Peyer's patch (tissue), 4 donors: ENCODE results near the gene ZDHHC13. TPM values are rescaled to one million over a fixed set of nuclear protein-coding genes. Genes with fewer than 3 reads are reported as not detected.

Experiments
- DNase-seq, 3 donors: peaks; one replicate each; pipeline ENCODE4 v3.0.0-alpha.2; 2017 to 2019
- H3K27ac ChIP-seq, 4 donors: fragments of 200-600 bp; sonication (generic); one replicate each; pipeline ENCODE4 v1.5.1; 2016 to 2019
- H3K27me3 ChIP-seq, 2 donors: fragments of 200-600 bp; sonication (generic); one replicate each; pipeline ENCODE4 v1.5.1; 2019
- H3K36me3 ChIP-seq, 3 donors: fragments of 200-600 bp; sonication (generic); one replicate each; pipeline ENCODE4 v1.5.1; 2016 to 2019
- H3K4me1 ChIP-seq, 4 donors: fragments of 200-600 bp; sonication (generic); one replicate each; pipeline ENCODE4 v1.5.1; 2016 to 2019
- H3K4me3 ChIP-seq, 4 donors: fragments of 200-600 bp; sonication (generic); 1 replicate in 3 of 4; 2 replicates in 1 of 4; pipeline ENCODE4 v1.5.1; 2016 to 2019; ENCODE audit warnings: mild to moderate bottlenecking in 1 of 4
- H3K9me3 ChIP-seq, 4 donors: fragments of 200-600 bp; sonication (generic); one replicate each; pipeline ENCODE4 v1.5.1; 2016 to 2019; ENCODE audit warnings: mild to moderate bottlenecking in 1 of 4
- POLR2A ChIP-seq, 2 donors: fragments of 450-650 bp; IDR thresholded peaks; one replicate each; pipeline ENCODE4 v1.5.1; 2017; ENCODE audit warnings: antibody characterized with exemption in 2 of 2, mild to moderate bottlenecking in 2 of 2, moderate library complexity in 2 of 2
- total RNA-seq, 4 donors: library from RNA; depleted of rRNA; stranded (reverse); fragments of >200 nt; gene quantifications; one replicate each; pipeline ENCODE4 v1.1.0, GENCODE V29; 2016
- TF ChIP-seq, protein P1 (sequence below), 6 experiments: fragments of 450-650 bp in 4 of 6; fragments of 200-600 bp in 2 of 6; sonication (generic) in 1 of 6; IDR thresholded peaks; one replicate each; pipeline ENCODE4 v1.5.1; 2017 to 2019; ENCODE audit warnings: antibody characterized with exemption in 6 of 6, mild to moderate bottlenecking in 3 of 6, moderate library complexity in 1 of 6

ZDHHC13 gene
- total RNA-seq, 4 donors from 2014 or later, result 10.7 to 34.6 (median 27.1) TPM

DNA sequence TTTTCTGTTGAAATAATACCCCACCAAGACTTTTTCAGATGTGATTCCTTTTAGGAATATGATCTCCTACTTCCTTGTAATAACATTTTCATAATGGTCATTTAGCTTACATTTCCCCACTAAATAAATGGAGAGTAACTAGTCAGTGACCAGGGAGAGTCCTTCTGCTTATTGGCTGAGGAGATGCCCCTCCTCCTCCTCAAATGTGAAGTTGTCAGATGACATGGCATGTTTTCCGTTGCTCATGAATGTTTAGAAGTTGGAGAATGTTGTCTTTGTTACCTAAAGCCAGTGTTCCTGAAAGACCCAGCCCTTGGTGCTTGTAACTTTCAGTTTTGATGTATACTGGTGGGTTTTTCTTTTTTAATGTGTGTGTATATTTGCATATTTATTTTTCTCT lies 46.6 kb downstream of the ZDHHC13 start:
- H3K4me3 ChIP-seq, result no peak overlapping the region
- no peak overlapping the region for H3K27ac ChIP-seq
- no peaks in the 10 kb centered on the region for H3K9me3 ChIP-seq
- TF ChIP-seq, protein P1, sequence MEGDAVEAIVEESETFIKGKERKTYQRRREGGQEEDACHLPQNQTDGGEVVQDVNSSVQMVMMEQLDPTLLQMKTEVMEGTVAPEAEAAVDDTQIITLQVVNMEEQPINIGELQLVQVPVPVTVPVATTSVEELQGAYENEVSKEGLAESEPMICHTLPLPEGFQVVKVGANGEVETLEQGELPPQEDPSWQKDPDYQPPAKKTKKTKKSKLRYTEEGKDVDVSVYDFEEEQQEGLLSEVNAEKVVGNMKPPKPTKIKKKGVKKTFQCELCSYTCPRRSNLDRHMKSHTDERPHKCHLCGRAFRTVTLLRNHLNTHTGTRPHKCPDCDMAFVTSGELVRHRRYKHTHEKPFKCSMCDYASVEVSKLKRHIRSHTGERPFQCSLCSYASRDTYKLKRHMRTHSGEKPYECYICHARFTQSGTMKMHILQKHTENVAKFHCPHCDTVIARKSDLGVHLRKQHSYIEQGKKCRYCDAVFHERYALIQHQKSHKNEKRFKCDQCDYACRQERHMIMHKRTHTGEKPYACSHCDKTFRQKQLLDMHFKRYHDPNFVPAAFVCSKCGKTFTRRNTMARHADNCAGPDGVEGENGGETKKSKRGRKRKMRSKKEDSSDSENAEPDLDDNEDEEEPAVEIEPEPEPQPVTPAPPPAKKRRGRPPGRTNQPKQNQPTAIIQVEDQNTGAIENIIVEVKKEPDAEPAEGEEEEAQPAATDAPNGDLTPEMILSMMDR (IDR thresholded peaks at IDR 0.05), result no peak
- no peak for TF ChIP-seq POLR2A (IDR thresholded peaks at IDR 0.05)
- peaks cover 0 to 65% (median 0%) of the 10 kb centered on the region in 3 donors for H3K36me3 ChIP-seq
- DNase-seq, result no peak
- no peaks in the 10 kb centered on the region for H3K27me3 ChIP-seq
- no peaks in the 10 kb centered on the region for H3K4me1 ChIP-seq

DNA sequence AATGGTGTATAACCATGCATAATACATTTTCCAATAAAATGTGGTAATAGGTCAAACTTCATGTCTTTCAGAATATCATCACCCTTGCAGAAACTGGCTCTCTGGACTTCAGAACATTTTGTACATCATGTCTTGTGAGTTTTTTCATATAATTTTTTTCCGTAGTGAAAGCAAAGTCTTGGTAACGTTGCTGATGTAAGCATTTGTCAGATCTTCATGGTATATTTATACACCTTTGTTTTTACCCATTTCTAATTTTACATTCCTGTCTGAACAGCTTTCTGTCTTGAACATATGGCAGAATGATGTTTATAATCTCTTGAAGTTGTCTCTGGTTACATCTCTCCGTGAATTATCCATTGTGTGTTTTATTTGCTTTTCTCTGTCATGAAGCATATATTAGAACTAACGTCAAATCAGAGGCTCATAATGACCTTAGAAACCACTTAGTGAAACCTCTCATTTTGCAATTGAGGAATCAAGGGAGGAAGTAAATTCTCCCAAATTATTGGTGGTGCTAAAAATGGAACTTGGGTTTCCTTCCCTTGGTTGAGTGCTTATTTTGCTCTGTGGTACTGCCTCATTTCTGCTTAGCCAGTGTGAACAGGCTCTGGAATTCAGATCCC lies 47.4 kb downstream of the ZDHHC13 start:
- DNase-seq, result no peak
- Histone ChIP-seq H3K36me3 (peaks cover 0 to 61% (median 0%) of the 10 kb centered on the region in 3 donors), H3K4me1 (no peaks in the 10 kb centered on the region), H3K27ac (no peak overlapping the region), H3K4me3 (no peak overlapping the region), H3K27me3 (no peaks in the 10 kb centered on the region), H3K9me3 (no peaks in the 10 kb centered on the region)
- TF ChIP-seq, protein P1 (IDR thresholded peaks at IDR 0.05), result no peak
- TF ChIP-seq POLR2A (IDR thresholded peaks at IDR 0.05), result no peak

DNA sequence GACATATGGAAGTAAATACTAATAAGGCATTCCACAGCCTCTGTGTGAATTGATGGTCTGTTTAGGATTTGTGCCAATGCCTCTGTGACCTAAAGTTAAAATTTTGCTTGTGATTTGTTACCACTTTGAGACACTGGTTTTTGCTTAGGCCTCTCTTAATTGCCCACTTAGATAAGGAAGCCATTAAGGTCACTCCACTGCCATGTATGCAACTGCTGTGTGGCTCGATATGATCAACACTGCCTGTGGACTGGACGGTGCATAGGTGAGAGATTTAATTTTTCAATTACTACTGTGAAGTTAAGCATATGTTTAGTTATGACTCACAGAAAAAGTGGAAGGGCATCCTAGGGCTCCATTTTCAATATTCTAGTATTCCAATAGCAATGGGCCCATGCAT lies 47.9 kb downstream of the ZDHHC13 start:
- H3K27ac ChIP-seq, result no peak overlapping the region

DNA sequence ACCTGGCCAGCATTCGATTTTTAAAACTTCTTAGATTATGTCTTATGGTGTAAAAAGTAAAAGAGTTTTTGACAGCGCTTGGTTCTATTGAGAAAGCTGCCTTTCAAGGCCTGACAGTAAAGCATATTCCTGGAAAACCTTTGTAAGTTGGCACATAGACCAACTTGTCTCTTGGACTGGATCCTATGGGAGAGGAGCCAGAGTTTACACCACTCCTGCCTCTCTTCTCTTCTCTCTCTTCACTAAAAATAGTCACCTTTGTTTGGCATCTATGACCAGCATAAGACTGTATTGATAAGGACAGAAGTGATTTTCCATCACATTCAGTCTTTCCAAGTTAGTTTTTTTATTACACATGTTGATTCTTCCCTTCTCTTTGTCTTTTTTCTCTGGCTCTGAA lies 51.1 kb downstream of the ZDHHC13 start:
- H3K36me3 ChIP-seq, result peaks cover 0 to 82% (median 0%) of the 10 kb centered on the region in 3 donors
- H3K9me3 ChIP-seq, result no peaks in the 10 kb centered on the region
- H3K4me3 ChIP-seq, result no peak overlapping the region
- H3K27ac ChIP-seq, result no peak overlapping the region
- TF ChIP-seq POLR2A (IDR thresholded peaks at IDR 0.05), result no peak
- TF ChIP-seq, protein P1 (IDR thresholded peaks at IDR 0.05), result no peak
- DNase-seq, result no peak
- no peaks in the 10 kb centered on the region for H3K4me1 ChIP-seq
- H3K27me3 ChIP-seq, result no peaks in the 10 kb centered on the region

More for the DNA sequence above, 47.9 kb downstream of the ZDHHC13 start:
- no peaks in the 10 kb centered on the region for H3K9me3 ChIP-seq
- H3K27me3 ChIP-seq, result no peaks in the 10 kb centered on the region
- H3K36me3 ChIP-seq, result peaks cover 0 to 59% (median 0%) of the 10 kb centered on the region in 3 donors
- no peaks in the 10 kb centered on the region for H3K4me1 ChIP-seq
- DNase-seq, result no peak
- TF ChIP-seq POLR2A (IDR thresholded peaks at IDR 0.05), result no peak
- TF ChIP-seq, protein P1 (IDR thresholded peaks at IDR 0.05), result no peak
- no peak overlapping the region for H3K4me3 ChIP-seq

DNA sequence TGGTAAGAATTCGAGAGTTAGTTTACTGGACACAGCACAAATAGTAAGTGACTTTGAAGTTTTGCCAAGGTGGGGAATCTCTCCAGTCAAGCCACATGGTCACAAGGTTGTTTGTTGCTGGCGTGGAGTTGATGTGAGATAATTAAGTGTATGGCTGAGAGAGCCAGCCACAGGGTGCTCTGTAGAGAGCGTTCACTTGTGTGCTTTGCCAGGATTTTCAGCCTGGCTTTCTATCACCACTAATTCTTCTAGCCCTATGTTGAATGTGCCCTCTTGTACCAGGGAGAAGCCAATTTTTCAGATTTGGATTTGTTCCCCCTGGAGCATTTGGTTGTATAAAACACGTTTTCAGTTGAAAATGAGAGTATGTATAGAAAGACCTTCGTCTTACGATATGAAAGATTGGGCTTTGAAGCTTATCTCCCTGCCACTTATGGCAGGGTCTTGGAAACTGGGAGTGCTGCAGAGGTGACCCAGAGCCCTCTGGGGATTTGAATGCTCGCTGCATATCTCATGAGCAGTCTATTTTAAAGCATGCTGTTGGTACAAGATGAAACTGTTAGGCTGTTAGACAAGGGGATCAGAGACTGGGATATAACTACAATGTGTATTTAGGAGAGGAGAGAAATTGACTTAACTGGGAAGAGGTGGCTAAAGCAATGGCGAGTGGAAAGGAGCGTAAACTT lies 56.2 kb downstream of the ZDHHC13 start:
- no peak overlapping the region for H3K27ac ChIP-seq
- H3K27me3 ChIP-seq, result no peaks in the 10 kb centered on the region
- H3K9me3 ChIP-seq, result no peaks in the 10 kb centered on the region
- no peak for DNase-seq
- peaks cover 0 to 69% (median 0%) of the 10 kb centered on the region in 3 donors for H3K36me3 ChIP-seq
- no peaks in the 10 kb centered on the region for H3K4me1 ChIP-seq
- TF ChIP-seq, protein P1 (IDR thresholded peaks at IDR 0.05), result no peak
- no peak for TF ChIP-seq POLR2A (IDR thresholded peaks at IDR 0.05)
- H3K4me3 ChIP-seq, result no peak overlapping the region
